Measurements from ENCODE around the gene TCF7L2. TPM values are rescaled to one million over a fixed set of nuclear protein-coding genes. Genes with fewer than 3 reads are reported as not detected.

Gene TCF7L2
- total and polyA plus RNA-seq, 4 donors = 9.1 to 32.3 (median 21.4) TPM

- H3K36me3 ChIP-seq (ENCODE audit: control insufficient read depth in 4 of 4, insufficient read depth in 4 of 4, low read length in 4 of 4) = peaks cover 0 to 5% (median 2%) of the 10 kb centered on the region in 4 donors
- H3K9ac ChIP-seq (ENCODE audit: insufficient read depth in 1 of 2, low read length in 2 of 2) = no peak overlapping the region
- 45 to 65% methylated on average over 4 of the region's 4 CpGs for WGBS, 2 donors
- no peaks in the 10 kb centered on the region for H3K27me3 ChIP-seq (ENCODE audit: control insufficient read depth in 3 of 3, insufficient read depth in 3 of 3, low read length in 2 of 3)
- no peak overlapping the region for H3K4me3 ChIP-seq
- H3K9me3 ChIP-seq (ENCODE audit: control insufficient read depth in 4 of 4, insufficient read depth in 3 of 4, low read length in 3 of 4) = no peaks in the 10 kb centered on the region
- no peak for TF ChIP-seq CTCF (IDR thresholded peaks at IDR 0.05; ENCODE audit: control extremely low read depth, extremely low read depth)
- ATAC-seq (ENCODE audit: insufficient read depth, low FRiP score) = no peak
- DNase-seq = peak in 1 of 3 donors; percentile 43
- H3K27ac ChIP-seq (ENCODE audit: low read depth in 1 of 2, low read length in 1 of 2) = peak overlapping the region in 1 of 2 donors; percentile 13
- peaks cover 0 to 29% (median 7%) of the 10 kb centered on the region in 5 donors for H3K4me1 ChIP-seq (ENCODE audit: control insufficient read depth in 5 of 5, insufficient read depth in 5 of 5, low read length in 5 of 5)
Observed at GRCh38 chr10:113007343-113007771, 57.3 kb downstream of the TCF7L2 start.

GRCh38 chr10:113007821-113008220 is 57.8 kb downstream of the TCF7L2 start:
- H3K9ac ChIP-seq (ENCODE audit: insufficient read depth in 1 of 2, low read length in 2 of 2) = no peak overlapping the region
- ATAC-seq (ENCODE audit: insufficient read depth, low FRiP score) (no peak), DNase-seq (no peak)
- peaks cover 0 to 29% (median 7%) of the 10 kb centered on the region in 5 donors for H3K4me1 ChIP-seq (ENCODE audit: control insufficient read depth in 5 of 5, insufficient read depth in 5 of 5, low read length in 5 of 5)
- no peak overlapping the region for H3K4me3 ChIP-seq
- H3K27ac ChIP-seq (ENCODE audit: low read depth in 1 of 2, low read length in 1 of 2) = no peak overlapping the region
- H3K36me3 ChIP-seq (ENCODE audit: control insufficient read depth in 4 of 4, insufficient read depth in 4 of 4, low read length in 4 of 4) = peaks cover 0 to 5% (median 2%) of the 10 kb centered on the region in 4 donors
- TF ChIP-seq CTCF (IDR thresholded peaks at IDR 0.05; ENCODE audit: control extremely low read depth, extremely low read depth) = no peak
- no peaks in the 10 kb centered on the region for H3K9me3 ChIP-seq (ENCODE audit: control insufficient read depth in 4 of 4, insufficient read depth in 3 of 4, low read length in 3 of 4)
- H3K27me3 ChIP-seq (ENCODE audit: control insufficient read depth in 3 of 3, insufficient read depth in 3 of 3, low read length in 2 of 3) = no peaks in the 10 kb centered on the region
- WGBS, 2 donors = 45 to 49% methylated on average over 8 of the region's 8 CpGs

GRCh38 chr10:113011592-113012374 is 61.7 kb downstream of the TCF7L2 start:
- DNase-seq (no peak), ATAC-seq (ENCODE audit: insufficient read depth, low FRiP score) (no peak)
- TF ChIP-seq CTCF (IDR thresholded peaks at IDR 0.05; ENCODE audit: control extremely low read depth, extremely low read depth) = no peak
- WGBS, 2 donors = 83 to 90% methylated on average over 12 of the region's 12 CpGs
- peaks cover 0 to 18% (median 7%) of the 10 kb centered on the region in 5 donors for H3K4me1 ChIP-seq (ENCODE audit: control insufficient read depth in 5 of 5, insufficient read depth in 5 of 5, low read length in 5 of 5)
- peaks cover 0 to 3% (median 2%) of the 10 kb centered on the region in 4 donors for H3K36me3 ChIP-seq (ENCODE audit: control insufficient read depth in 4 of 4, insufficient read depth in 4 of 4, low read length in 4 of 4)
- no peaks in the 10 kb centered on the region for H3K9me3 ChIP-seq (ENCODE audit: control insufficient read depth in 4 of 4, insufficient read depth in 3 of 4, low read length in 3 of 4)
- H3K27ac ChIP-seq (ENCODE audit: low read depth in 1 of 2, low read length in 1 of 2) = no peak overlapping the region
- no peak overlapping the region for H3K4me3 ChIP-seq
- no peaks in the 10 kb centered on the region for H3K27me3 ChIP-seq (ENCODE audit: control insufficient read depth in 3 of 3, insufficient read depth in 3 of 3, low read length in 2 of 3)
- H3K9ac ChIP-seq (ENCODE audit: insufficient read depth in 1 of 2, low read length in 2 of 2) = no peak overlapping the region
